ENCODE data around the gene URAD. TPM values are rescaled to one million over a fixed set of nuclear protein-coding genes. Genes with fewer than 3 reads are reported as not detected.

Gene URAD
- total RNA-seq, 1 donor from 2014 or later: not detected

DNA sequence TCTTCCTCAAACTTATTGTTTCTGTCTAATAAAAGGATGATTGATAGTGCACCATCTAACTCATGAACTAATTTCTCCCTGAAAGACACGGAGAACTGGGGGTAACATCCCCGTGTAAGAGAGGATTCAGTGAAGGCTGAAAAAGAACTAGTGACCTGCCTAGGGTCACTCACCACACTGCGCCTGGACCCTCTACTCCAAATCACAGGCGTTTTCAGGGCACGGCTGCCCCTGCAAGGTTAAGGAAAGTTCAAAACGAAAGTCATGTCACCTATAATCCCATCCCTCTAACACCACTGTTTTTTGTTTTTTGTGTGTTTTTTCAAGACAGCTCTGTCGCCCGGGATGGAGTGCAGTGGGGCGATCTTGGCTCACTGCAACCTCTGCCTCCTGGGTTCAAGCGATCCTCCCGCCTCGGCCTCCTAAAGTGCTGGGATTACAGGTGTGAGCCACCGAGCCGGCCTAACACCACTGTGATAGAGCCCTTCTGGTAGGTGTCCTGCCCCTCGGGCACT, 8.7 kb downstream of the URAD start:
- Mint-ChIP-seq H3K4me1 (peaks cover 11% of the 10 kb centered on the region), H3K27me3 (ENCODE audit: low read depth) (peaks cover 94% of the 10 kb centered on the region), H3K9me3 (no peaks in the 10 kb centered on the region), H3K27ac (no peak overlapping the region), H3K36me3 (no peaks in the 10 kb centered on the region), H3K4me3 (no peak overlapping the region)
- no peak for DNase-seq (ENCODE audit: low spot score in 2 of 2, unreplicated experiment in 2 of 2)
- TF ChIP-seq, protein P1, sequence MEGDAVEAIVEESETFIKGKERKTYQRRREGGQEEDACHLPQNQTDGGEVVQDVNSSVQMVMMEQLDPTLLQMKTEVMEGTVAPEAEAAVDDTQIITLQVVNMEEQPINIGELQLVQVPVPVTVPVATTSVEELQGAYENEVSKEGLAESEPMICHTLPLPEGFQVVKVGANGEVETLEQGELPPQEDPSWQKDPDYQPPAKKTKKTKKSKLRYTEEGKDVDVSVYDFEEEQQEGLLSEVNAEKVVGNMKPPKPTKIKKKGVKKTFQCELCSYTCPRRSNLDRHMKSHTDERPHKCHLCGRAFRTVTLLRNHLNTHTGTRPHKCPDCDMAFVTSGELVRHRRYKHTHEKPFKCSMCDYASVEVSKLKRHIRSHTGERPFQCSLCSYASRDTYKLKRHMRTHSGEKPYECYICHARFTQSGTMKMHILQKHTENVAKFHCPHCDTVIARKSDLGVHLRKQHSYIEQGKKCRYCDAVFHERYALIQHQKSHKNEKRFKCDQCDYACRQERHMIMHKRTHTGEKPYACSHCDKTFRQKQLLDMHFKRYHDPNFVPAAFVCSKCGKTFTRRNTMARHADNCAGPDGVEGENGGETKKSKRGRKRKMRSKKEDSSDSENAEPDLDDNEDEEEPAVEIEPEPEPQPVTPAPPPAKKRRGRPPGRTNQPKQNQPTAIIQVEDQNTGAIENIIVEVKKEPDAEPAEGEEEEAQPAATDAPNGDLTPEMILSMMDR (IDR thresholded peaks at IDR 0.05; ENCODE audit: unreplicated experiment): no peak

GRCh38 chr13:27979001-27979643, 9.4 kb downstream of the URAD start:
- Mint-ChIP-seq H3K9me3 (no peaks in the 10 kb centered on the region), H3K27me3 (ENCODE audit: low read depth) (peaks cover 95% of the 10 kb centered on the region), H3K36me3 (no peaks in the 10 kb centered on the region), H3K27ac (no peak overlapping the region), H3K4me3 (no peak overlapping the region), H3K4me1 (peaks cover 11% of the 10 kb centered on the region)
- no peak for DNase-seq (ENCODE audit: low spot score in 2 of 2, unreplicated experiment in 2 of 2)
- TF ChIP-seq, protein P1 (IDR thresholded peaks at IDR 0.05; ENCODE audit: unreplicated experiment): no peak

DNA sequence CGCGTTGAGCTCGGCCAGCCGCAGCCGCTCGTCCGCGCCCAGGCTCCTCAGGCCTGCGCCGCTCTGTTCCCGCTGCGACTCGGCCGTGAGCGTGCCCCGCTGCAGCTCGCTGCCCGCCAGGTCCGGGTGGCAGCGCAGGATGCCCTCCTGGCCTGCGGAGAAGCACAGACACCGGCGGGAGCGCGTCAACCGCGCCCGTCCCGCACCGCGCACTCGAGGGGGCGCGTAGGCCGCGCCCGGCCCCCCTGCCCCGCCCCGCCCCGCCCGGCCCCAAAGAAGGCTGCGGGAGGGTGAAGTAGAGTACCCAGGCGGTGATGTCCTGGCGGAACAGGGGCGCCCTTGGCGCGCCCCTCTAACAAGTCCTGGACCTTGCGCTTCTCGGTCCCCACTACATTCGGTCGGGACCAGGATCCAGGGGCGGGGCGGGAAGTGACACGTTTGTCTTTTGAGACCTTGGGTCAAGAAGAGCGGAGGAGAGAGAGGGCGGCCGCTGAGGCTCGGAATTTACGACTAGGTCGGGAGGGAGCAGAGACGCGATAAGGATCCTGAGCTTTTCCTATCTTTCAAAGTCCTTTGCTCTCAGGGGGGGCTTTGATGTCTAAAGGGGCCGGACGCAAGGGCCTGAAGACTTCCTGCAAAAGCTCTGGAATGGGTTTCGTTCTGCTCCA, 10.1 kb downstream of the URAD start:
- Mint-ChIP-seq H3K9me3 (no peaks in the 10 kb centered on the region), H3K4me1 (peaks cover 11% of the 10 kb centered on the region), H3K27ac (no peak overlapping the region), H3K27me3 (ENCODE audit: low read depth) (peaks cover 95% of the 10 kb centered on the region), H3K36me3 (no peaks in the 10 kb centered on the region), H3K4me3 (no peak overlapping the region)
- TF ChIP-seq, protein P1 (IDR thresholded peaks at IDR 0.05; ENCODE audit: unreplicated experiment): no peak
- DNase-seq (ENCODE audit: low spot score in 2 of 2, unreplicated experiment in 2 of 2): no peak

DNA sequence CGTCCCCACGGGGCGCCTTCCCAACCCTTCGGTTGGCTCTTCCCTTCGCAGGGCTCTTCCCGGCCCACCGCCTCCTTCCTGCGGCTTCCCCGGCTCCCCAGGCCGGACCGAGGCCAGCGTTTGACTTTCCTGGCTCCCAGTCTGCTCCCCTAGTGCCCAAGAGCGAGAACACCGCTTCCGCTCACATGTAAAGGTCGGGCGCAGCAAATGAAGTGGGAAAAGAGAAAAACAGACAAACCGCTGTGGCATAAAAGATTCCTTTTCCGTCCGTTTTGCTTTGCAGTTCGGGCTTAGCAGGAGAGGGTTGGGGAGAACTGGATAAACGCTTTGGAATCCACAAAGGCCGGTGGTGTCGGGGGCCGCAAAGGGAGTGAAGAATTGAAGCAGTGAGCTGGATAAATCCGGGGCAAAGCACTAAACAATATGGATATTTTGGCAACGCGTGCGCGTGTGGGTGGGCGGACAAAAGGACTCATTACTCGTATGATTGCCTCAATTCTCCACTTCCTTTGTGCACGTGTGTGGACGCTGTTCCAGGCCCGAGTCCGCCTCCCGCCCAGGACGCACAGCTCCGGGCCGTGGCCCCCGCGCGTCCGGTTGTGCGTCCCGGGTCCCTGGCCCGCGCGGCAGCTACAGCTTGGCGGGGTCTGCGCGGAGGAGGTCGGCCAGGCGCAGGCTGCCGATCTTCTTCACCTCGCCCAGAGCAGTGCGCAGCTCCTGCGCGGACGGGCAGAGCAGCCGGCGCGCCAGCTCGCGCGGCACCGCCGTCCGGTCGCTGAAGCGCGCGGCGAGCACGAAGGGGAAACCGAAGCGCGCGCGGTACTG, 10.8 kb downstream of the URAD start:
- no peaks in the 10 kb centered on the region for H3K36me3 Mint-ChIP-seq
- peaks cover 95% of the 10 kb centered on the region for H3K27me3 Mint-ChIP-seq (ENCODE audit: low read depth)
- no peak for DNase-seq (ENCODE audit: low spot score in 2 of 2, unreplicated experiment in 2 of 2)
- TF ChIP-seq, protein P1 (IDR thresholded peaks at IDR 0.05; ENCODE audit: unreplicated experiment): no peak
- H3K9me3 Mint-ChIP-seq: no peaks in the 10 kb centered on the region
- no peak overlapping the region for H3K4me3 Mint-ChIP-seq
- H3K27ac Mint-ChIP-seq: no peak overlapping the region
- H3K4me1 Mint-ChIP-seq: peaks cover 11% of the 10 kb centered on the region

DNA sequence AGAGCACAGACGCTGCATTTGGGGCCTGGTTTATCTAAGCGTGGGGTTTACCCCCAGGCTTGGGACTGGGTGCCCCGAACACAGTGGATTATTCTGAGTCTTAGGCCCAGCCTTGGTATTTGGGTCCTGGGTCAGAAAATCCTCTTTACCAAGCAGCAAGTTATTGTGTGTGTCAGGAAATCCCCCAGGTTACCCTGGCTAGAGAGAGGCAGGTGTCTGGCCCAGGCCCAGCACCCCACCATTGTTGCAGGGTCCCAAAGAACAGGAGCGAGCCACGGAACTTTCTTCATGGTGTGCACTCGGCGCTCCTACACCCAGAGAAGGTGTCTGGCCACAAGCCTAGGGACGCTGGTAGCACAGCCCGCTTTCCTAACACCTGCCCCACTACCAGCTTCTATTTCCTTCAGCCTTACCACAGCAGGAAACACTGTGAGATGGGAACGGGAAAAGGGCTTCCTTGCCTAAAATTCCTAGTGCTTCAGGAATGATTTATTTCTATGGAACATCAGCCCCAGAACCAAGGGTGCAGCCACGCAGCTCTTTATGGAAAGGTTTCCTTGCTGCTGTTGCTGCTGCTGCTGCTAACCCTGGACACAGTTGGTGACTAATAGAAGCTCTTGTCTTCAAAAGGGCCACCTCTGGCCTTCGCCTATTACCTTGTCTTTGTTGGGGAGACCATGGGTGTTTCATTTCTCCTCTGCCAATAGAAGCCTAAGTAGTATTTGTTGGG, 12.0 kb downstream of the URAD start:
- TF ChIP-seq, protein P1 (IDR thresholded peaks at IDR 0.05; ENCODE audit: unreplicated experiment): no peak
- Mint-ChIP-seq H3K4me3 (no peak overlapping the region), H3K4me1 (peaks cover 11% of the 10 kb centered on the region), H3K27ac (no peak overlapping the region), H3K9me3 (no peaks in the 10 kb centered on the region), H3K27me3 (ENCODE audit: low read depth) (peaks cover 95% of the 10 kb centered on the region), H3K36me3 (no peaks in the 10 kb centered on the region)
- DNase-seq (ENCODE audit: low spot score in 2 of 2, unreplicated experiment in 2 of 2): no peak

Data from mesothelial cell of epicardium (in vitro differentiated cells).